ENCODE data around the gene PEX3.

Gene PEX3

DNA sequence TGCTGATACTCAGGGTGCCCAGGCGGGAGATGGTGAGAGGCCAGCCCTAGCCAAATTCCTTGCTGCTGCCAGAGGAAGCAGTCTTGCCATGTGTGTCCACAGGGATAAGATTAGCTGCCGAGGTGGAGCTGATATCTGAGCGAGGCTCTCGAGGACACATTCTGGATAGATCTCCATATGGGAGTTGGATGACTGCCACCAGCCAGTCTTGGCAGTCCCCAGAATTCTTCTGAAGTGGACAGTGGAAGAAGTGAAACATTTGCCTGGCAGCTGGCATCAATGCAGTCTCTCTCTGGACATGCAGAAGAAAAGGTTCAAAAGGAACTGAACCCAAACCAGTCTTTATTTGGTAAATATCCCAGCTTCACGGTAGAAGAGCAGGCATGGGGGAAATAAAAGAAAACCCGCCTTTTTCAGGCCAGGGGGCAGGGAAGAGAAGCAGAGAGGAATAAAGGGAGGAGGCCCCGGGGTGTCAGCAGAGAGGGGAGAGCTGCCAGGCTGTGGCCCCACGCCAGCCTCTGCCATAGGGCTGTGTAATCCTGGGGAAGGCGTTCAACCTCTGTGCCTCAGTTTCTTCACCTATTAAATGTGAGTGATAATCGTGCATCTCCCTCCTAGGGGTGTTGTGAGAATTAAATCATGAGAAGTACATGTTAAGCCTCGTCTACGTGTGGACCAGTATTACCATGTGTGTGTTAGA is 64.6 kb downstream of the PEX3 start:
- H3K9ac ChIP-seq (ENCODE audit: low read length) = no peak overlapping the region
- no peak overlapping the region for H4K8ac ChIP-seq (ENCODE audit: low read depth, low read length)
- no peak overlapping the region for H3K27ac ChIP-seq (ENCODE audit: low read depth, low read length)
- H3K79me2 ChIP-seq (ENCODE audit: control insufficient read depth, insufficient read depth, low read length, poor library complexity) = peaks cover 4% of the 10 kb centered on the region
- peaks cover 6% of the 10 kb centered on the region for H3K79me1 ChIP-seq (ENCODE audit: low read length)
- H3K4me2 ChIP-seq (ENCODE audit: low read length) = no peak overlapping the region
- no CpG with 5 or more reads among the region's 12 CpGs for WGBS (ENCODE audit: extremely low coverage, insufficient coverage, insufficient read length)
- H3K18ac ChIP-seq (ENCODE audit: low read length) = no peak overlapping the region
- no peaks in the 10 kb centered on the region for H3K36me3 ChIP-seq (ENCODE audit: control insufficient read depth in 1 of 2, insufficient read depth in 2 of 2, low read length in 2 of 2)
- H2BK5ac ChIP-seq (ENCODE audit: low read depth, low read length, poor library complexity) = no peak overlapping the region
- no peak overlapping the region for H2AK5ac ChIP-seq (ENCODE audit: low read length)
- no peaks in the 10 kb centered on the region for H3K27me3 ChIP-seq (ENCODE audit: insufficient read depth, low read length)
- H4K12ac ChIP-seq (ENCODE audit: low read depth, low read length) = no peak overlapping the region
- no peak for DNase-seq
- no peak overlapping the region for H4K91ac ChIP-seq (ENCODE audit: low read depth, low read length)
- H3K4me3 ChIP-seq (ENCODE audit: low read depth, low read length) = no peak overlapping the region
- H3K4ac ChIP-seq (ENCODE audit: low read depth, low read length) = no peak overlapping the region
- peaks cover 5 to 10% of the 10 kb centered on the region in 2 experiments for H3K4me1 ChIP-seq (ENCODE audit: control insufficient read depth in 1 of 2, insufficient read depth in 2 of 2, low read length in 2 of 2)
- H2BK120ac ChIP-seq (ENCODE audit: insufficient read depth, low read length, poor library complexity) = no peak overlapping the region
- H3K23ac ChIP-seq (ENCODE audit: low read length) = no peak overlapping the region
- H2BK12ac ChIP-seq (ENCODE audit: low read length) = no peak overlapping the region
- H3K14ac ChIP-seq (ENCODE audit: low read length) = no peak overlapping the region
- no peak overlapping the region for H2AFZ ChIP-seq (ENCODE audit: insufficient read depth, low read length, poor library complexity)
- H3K9me3 ChIP-seq (ENCODE audit: insufficient read depth, low read depth, low read length) = no peaks in the 10 kb centered on the region

DNA sequence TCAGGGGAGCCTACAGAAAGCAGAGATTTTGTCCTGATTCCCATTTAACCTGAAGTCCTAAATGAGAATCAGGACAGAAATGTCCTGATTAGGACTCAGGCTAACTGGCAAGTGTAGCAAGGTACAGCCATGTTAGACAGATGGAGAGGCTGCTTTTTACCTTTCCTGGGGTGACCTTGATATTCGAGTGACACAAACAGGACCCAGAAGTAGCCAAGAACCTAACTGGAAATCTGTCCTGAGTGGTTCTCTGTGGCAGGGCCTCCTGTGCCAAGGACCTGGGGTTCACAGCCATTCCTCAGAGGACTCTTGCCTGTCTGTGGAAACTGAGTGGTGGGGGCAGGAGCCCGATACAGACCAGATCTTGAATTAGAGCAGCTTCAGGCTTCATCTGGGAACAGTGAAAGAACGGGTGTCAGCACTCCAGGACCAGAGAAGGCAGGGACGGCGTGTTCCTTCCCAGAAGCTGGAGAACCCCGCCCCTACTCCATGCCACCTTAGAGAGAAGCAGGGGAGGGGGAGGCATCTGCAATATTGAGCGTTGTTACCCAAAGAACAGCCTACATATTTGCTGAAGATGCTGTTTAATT is 65.3 kb downstream of the PEX3 start:
- no peak overlapping the region for H3K23ac ChIP-seq (ENCODE audit: low read length)
- H2AK5ac ChIP-seq (ENCODE audit: low read length) = no peak overlapping the region
- H3K79me1 ChIP-seq (ENCODE audit: low read length) = peaks cover 6% of the 10 kb centered on the region
- no peak overlapping the region for H3K18ac ChIP-seq (ENCODE audit: low read length)
- no peak overlapping the region for H4K91ac ChIP-seq (ENCODE audit: low read depth, low read length)
- no peak overlapping the region for H2AFZ ChIP-seq (ENCODE audit: insufficient read depth, low read length, poor library complexity)
- H4K12ac ChIP-seq (ENCODE audit: low read depth, low read length) = no peak overlapping the region
- peaks cover 2% of the 10 kb centered on the region for H3K9me3 ChIP-seq (ENCODE audit: insufficient read depth, low read depth, low read length)
- H3K4me2 ChIP-seq (ENCODE audit: low read length) = no peak overlapping the region
- H3K79me2 ChIP-seq (ENCODE audit: control insufficient read depth, insufficient read depth, low read length, poor library complexity) = peaks cover 4% of the 10 kb centered on the region
- H2BK5ac ChIP-seq (ENCODE audit: low read depth, low read length, poor library complexity) = no peak overlapping the region
- no peak overlapping the region for H2BK12ac ChIP-seq (ENCODE audit: low read length)
- peaks cover 4 to 8% of the 10 kb centered on the region in 2 experiments for H3K4me1 ChIP-seq (ENCODE audit: control insufficient read depth in 1 of 2, insufficient read depth in 2 of 2, low read length in 2 of 2)
- no peak for DNase-seq
- no CpG with 5 or more reads among the region's 7 CpGs for WGBS (ENCODE audit: extremely low coverage, insufficient coverage, insufficient read length)
- H3K36me3 ChIP-seq (ENCODE audit: control insufficient read depth in 1 of 2, insufficient read depth in 2 of 2, low read length in 2 of 2) = no peaks in the 10 kb centered on the region
- H3K27ac ChIP-seq (ENCODE audit: low read depth, low read length) = no peak overlapping the region
- no peak overlapping the region for H3K4ac ChIP-seq (ENCODE audit: low read depth, low read length)
- H3K27me3 ChIP-seq (ENCODE audit: insufficient read depth, low read length) = no peaks in the 10 kb centered on the region
- H3K4me3 ChIP-seq (ENCODE audit: low read depth, low read length) = no peak overlapping the region
- H3K14ac ChIP-seq (ENCODE audit: low read length) = no peak overlapping the region
- no peak overlapping the region for H4K8ac ChIP-seq (ENCODE audit: low read depth, low read length)
- no peak overlapping the region for H3K9ac ChIP-seq (ENCODE audit: low read length)
- no peak overlapping the region for H2BK120ac ChIP-seq (ENCODE audit: insufficient read depth, low read length, poor library complexity)

DNA sequence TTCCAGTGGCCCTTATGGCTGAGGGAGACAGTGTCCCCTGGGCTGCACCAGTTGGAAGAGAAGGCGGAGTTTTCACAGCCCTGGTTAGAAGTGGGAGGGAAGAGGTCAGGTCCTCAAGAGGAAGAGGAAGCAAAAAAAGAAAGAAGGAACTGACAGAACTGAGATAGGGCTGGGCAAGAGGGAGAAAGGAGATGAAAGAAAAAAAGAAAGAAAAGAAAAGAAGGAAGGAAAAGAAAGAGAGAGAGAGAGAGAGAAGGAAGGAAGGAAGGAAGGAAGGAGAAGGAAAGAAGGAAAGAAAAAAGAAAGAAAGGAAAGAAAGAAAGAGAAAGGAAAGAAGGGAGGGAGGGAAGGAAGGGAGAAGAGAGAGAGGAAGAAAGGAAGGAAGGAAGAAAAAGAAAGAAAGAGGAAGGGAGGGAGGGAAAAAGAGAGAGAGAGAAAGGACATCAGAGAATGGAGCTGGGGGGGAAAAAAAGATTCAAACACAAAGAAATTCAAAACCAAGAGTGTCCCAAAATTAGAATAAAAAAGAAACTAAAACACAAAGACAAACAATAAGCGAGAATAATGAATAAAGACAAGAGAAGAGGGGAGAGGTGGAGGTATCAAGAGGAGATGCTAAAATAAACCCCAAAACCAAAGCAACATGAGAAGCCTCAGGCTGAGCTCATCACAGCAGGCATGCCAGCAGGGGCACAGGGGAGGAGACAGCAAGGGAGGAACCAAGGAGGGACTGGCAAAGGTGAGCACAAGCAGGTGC is 66.3 kb downstream of the PEX3 start:
- no peak overlapping the region for H3K9ac ChIP-seq (ENCODE audit: low read length)
- no peak for DNase-seq
- no peak overlapping the region for H4K12ac ChIP-seq (ENCODE audit: low read depth, low read length)
- no peak overlapping the region for H2BK120ac ChIP-seq (ENCODE audit: insufficient read depth, low read length, poor library complexity)
- H2AK5ac ChIP-seq (ENCODE audit: low read length) = no peak overlapping the region
- H3K4me3 ChIP-seq (ENCODE audit: low read depth, low read length) = no peak overlapping the region
- no peaks in the 10 kb centered on the region for H3K79me2 ChIP-seq (ENCODE audit: control insufficient read depth, insufficient read depth, low read length, poor library complexity)
- H3K4me2 ChIP-seq (ENCODE audit: low read length) = no peak overlapping the region
- H4K91ac ChIP-seq (ENCODE audit: low read depth, low read length) = no peak overlapping the region
- H3K27me3 ChIP-seq (ENCODE audit: insufficient read depth, low read length) = no peaks in the 10 kb centered on the region
- H2AFZ ChIP-seq (ENCODE audit: insufficient read depth, low read length, poor library complexity) = no peak overlapping the region
- peaks cover 0 to 1% of the 10 kb centered on the region in 2 experiments for H3K4me1 ChIP-seq (ENCODE audit: control insufficient read depth in 1 of 2, insufficient read depth in 2 of 2, low read length in 2 of 2)
- H4K8ac ChIP-seq (ENCODE audit: low read depth, low read length) = no peak overlapping the region
- H3K14ac ChIP-seq (ENCODE audit: low read length) = no peak overlapping the region
- no peak overlapping the region for H3K23ac ChIP-seq (ENCODE audit: low read length)
- no peak overlapping the region for H2BK12ac ChIP-seq (ENCODE audit: low read length)
- H3K79me1 ChIP-seq (ENCODE audit: low read length) = no peaks in the 10 kb centered on the region
- H3K4ac ChIP-seq (ENCODE audit: low read depth, low read length) = no peak overlapping the region
- peaks cover 2% of the 10 kb centered on the region for H3K9me3 ChIP-seq (ENCODE audit: insufficient read depth, low read depth, low read length)
- no CpG with 5 or more reads among the region's 2 CpGs for WGBS (ENCODE audit: extremely low coverage, insufficient coverage, insufficient read length)
- no peaks in the 10 kb centered on the region for H3K36me3 ChIP-seq (ENCODE audit: control insufficient read depth in 1 of 2, insufficient read depth in 2 of 2, low read length in 2 of 2)
- no peak overlapping the region for H2BK5ac ChIP-seq (ENCODE audit: low read depth, low read length, poor library complexity)
- no peak overlapping the region for H3K18ac ChIP-seq (ENCODE audit: low read length)
- no peak overlapping the region for H3K27ac ChIP-seq (ENCODE audit: low read depth, low read length)

DNA sequence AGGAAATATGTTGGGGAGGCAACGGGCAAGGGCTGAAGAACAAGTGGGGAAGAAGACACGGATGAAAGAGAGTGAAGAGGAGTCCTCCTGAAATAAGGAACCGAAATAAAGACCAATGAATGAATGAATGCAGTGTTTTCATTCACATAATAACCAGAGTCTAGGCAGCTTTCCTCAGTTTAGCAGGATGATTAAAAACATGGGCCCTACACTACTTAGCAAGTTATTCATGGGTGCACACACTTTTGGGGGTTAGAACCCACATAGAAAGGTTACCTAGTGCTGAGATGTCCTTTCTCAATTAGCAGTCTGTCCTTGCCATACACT is 66.8 kb downstream of the PEX3 start:
- Histone ChIP-seq H3K4me2 (ENCODE audit: low read length) (no peak overlapping the region), H3K4me1 (ENCODE audit: control insufficient read depth in 1 of 2, insufficient read depth in 2 of 2, low read length in 2 of 2) (no peaks in the 10 kb centered on the region), H3K27ac (ENCODE audit: low read depth, low read length) (no peak overlapping the region), H2BK12ac (ENCODE audit: low read length) (no peak overlapping the region), H3K18ac (ENCODE audit: low read length) (no peak overlapping the region), H3K9ac (ENCODE audit: low read length) (no peak overlapping the region), H3K23ac (ENCODE audit: low read length) (no peak overlapping the region), H2AK5ac (ENCODE audit: low read length) (no peak overlapping the region), H3K79me1 (ENCODE audit: low read length) (no peaks in the 10 kb centered on the region), H2AFZ (ENCODE audit: insufficient read depth, low read length, poor library complexity) (no peak overlapping the region), H3K4me3 (ENCODE audit: low read depth, low read length) (no peak overlapping the region), H4K12ac (ENCODE audit: low read depth, low read length) (no peak overlapping the region), H3K27me3 (ENCODE audit: insufficient read depth, low read length) (no peaks in the 10 kb centered on the region), H3K4ac (ENCODE audit: low read depth, low read length) (no peak overlapping the region), H3K36me3 (ENCODE audit: control insufficient read depth in 1 of 2, insufficient read depth in 2 of 2, low read length in 2 of 2) (no peaks in the 10 kb centered on the region), H4K8ac (ENCODE audit: low read depth, low read length) (no peak overlapping the region), H3K9me3 (ENCODE audit: insufficient read depth, low read depth, low read length) (peaks cover 2% of the 10 kb centered on the region), H3K79me2 (ENCODE audit: control insufficient read depth, insufficient read depth, low read length, poor library complexity) (no peaks in the 10 kb centered on the region), H2BK120ac (ENCODE audit: insufficient read depth, low read length, poor library complexity) (no peak overlapping the region), H2BK5ac (ENCODE audit: low read depth, low read length, poor library complexity) (no peak overlapping the region), H3K14ac (ENCODE audit: low read length) (no peak overlapping the region), H4K91ac (ENCODE audit: low read depth, low read length) (no peak overlapping the region)
- DNase-seq = no peak
- WGBS (ENCODE audit: extremely low coverage, insufficient coverage, insufficient read length) = no CpG with 5 or more reads among the region's 3 CpGs

Measured in trophoblast cell (in vitro differentiated cells and primary cell).